Heart left ventricle (tissue), 16 donors: ENCODE data around the gene MAGI1. TPM values are rescaled to one million over a fixed set of nuclear protein-coding genes. Genes with fewer than 3 reads are reported as not detected.

Source experiments
- ATAC-seq, 4 donors: fragments of 200-7000 bp; cut with Tn5 transposase; one replicate each; pipeline ENCODE4 v1.9.1; 2020 to 2022; ENCODE audit warnings: moderate library complexity in 4 of 4, mild to moderate bottlenecking in 3 of 4, moderate number of reproducible peaks in 1 of 4
- DNase-seq, 5 donors: peaks; one replicate each; pipeline ENCODE4 v3.0.0-alpha.2; 2020
- H3K27ac ChIP-seq, 12 donors: fragments of 200-600 bp; sonication (generic) in 4 of 12; one replicate each; pipeline versions ENCODE4 v1.5.0 to v1.8.0; 2016 to 2022; ENCODE audit warnings: mild to moderate bottlenecking in 2 of 12
- H3K27me3 ChIP-seq, 9 donors: fragments of 200-600 bp; sonication (generic) in 2 of 9; one replicate each; pipeline versions ENCODE4 v1.5.1 to v1.8.0; 2016 to 2022; ENCODE audit warnings: mild to moderate bottlenecking in 3 of 9
- H3K36me3 ChIP-seq, 9 donors: fragments of 200-600 bp; sonication (generic) in 2 of 9; one replicate each; pipeline versions ENCODE4 v1.5.0 to v1.8.0; 2018 to 2022; ENCODE audit warnings: mild to moderate bottlenecking in 2 of 9
- H3K4me1 ChIP-seq, 12 donors: fragments of 200-600 bp; sonication (generic) in 4 of 12; one replicate each; pipeline versions ENCODE4 v1.5.0 to v1.8.0; 2016 to 2022; ENCODE audit warnings: mild to moderate bottlenecking in 3 of 12
- H3K4me3 ChIP-seq, 12 donors: fragments of 200-600 bp; sonication (generic) in 4 of 12; one replicate each; pipeline versions ENCODE4 v1.5.0 to v1.8.0; 2017 to 2022; ENCODE audit warnings: mild to moderate bottlenecking in 9 of 12, moderate library complexity in 4 of 12
- H3K9me3 ChIP-seq, 12 donors: fragments of 200-600 bp; sonication (generic) in 4 of 12; one replicate each; pipeline versions ENCODE4 v1.5.0 to v1.8.0; 2016 to 2022; ENCODE audit warnings: mild to moderate bottlenecking in 1 of 12
- POLR2A ChIP-seq, 2 donors: fragments of 450-650 bp; IDR thresholded peaks; one replicate each; pipeline ENCODE4 v1.6.1; 2017; ENCODE audit warnings: antibody characterized with exemption in 2 of 2, mild to moderate bottlenecking in 2 of 2, moderate library complexity in 2 of 2
- WGBS, 4 donors: extraction: QIAGEN DNeasy Blood & Tissue Kit in 2 of 4; methylation state at CpG; one replicate each; pipeline versions ENCODE4 v1.1.5 to v1.1.7; 2013 to 2018; 5-methylcytosine and 5-hydroxymethylcytosine counted together
- intact Hi-C, 10 donors: fragments of 100-400 bp; cut with DNase I; formaldehyde crosslinking; loops; one replicate each; pipeline versions ENCODE4 v1.11.1 to v1.14.2; 2022
- polyA plus RNA-seq, 2 donors: library from polyadenylated mRNA; stranded (reverse); fragments of 200-250 nt; gene quantifications; one replicate each; pipeline ENCODE4 v1.2.3, GENCODE V29; 2013
- total RNA-seq, 9 donors: library from RNA; depleted of rRNA in 2 of 9; stranded (reverse); fragments of >200 nt in 2 of 9; fragmentation: NEBNext Ultra II Directional in 3 of 9; extraction: Animal tissue kit (Norgen Biotek cat#: 25700) in 3 of 9; gene quantifications; one replicate each; pipeline versions ENCODE4 v1.1.0 to v1.2.4, GENCODE V29; 2016 to 2023
- TF ChIP-seq, protein P1 (sequence below), 12 donors: fragments of 200-600 bp; sonication (generic) in 4 of 12; IDR thresholded peaks; one replicate each; pipeline versions ENCODE4 v1.5.0 to v1.8.0; 2018 to 2022; ENCODE audit warnings: antibody characterized with exemption in 12 of 12, mild to moderate bottlenecking in 5 of 12
- donor health status: ischemic (EF 13 %, LVEDD 7.1; RV severe dilation, severe dysfunction).
- donor health status: healthy with polysubstance abuse.
- donor health status: DM: no; HTN: yes; CAD: no.
- donor health status: DM: no; HTN: no; CAD: no.
- donor health status: ischemic (EF 25% LVEDD 6.9; RV normal size, moderate dysfunction).
- donor health status: ischemic (EF 25% LVEDD 5.7; RV mildly dilated, moderate dysfunction).
- donor health status: healthy.
- donor health status: DM: yes; HTN: yes; CAD: no.
- donor health status: ischemic (EF 35%, LVEDD 5.7; RV mildly dilated, moderate dysfunction).
- donor health status: nonischemic (EF 11% LVEDD 7.7; RV severe dilation, severe dysfunction).
- donor health status: DM: yes; HTN: yes; CAD: no.
- donor health status: PGD.
- donor health status: ischemic (EF 29% LVEDD 5.4; RV normal size, mild dysfunction).
- donor health status: nonischemic (EF 23%, LVEDD 6.1; RV moderate dilation, normal function).

The MAGI1 gene
- total and polyA plus RNA-seq, 11 donors, result 18.5 to 52.1 (median 31.4) TPM

DNA sequence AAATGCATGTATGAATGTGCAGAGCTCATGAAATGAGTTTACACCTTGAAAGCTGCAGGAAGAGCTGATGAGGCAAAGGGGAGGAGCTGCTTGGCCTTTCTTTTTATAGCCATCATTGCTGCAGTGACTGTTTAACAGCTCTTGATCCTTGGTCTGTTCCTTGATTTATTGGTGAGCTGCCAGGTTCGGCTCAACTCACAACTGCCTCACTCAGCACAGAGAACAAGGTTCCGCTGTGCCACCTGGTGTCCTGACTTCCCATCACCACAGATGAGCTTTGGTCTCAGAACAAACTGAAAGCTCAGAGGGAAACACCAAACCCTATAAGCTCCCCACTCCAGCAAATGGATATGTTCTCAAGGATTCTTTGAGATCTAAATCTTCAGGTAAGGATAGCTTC, 626.1 kb downstream of the MAGI1 start:
- 13 to 25% (median 17%) methylated on average over 2 of the region's 2 CpGs for WGBS, 4 donors
- TF ChIP-seq, protein P1, sequence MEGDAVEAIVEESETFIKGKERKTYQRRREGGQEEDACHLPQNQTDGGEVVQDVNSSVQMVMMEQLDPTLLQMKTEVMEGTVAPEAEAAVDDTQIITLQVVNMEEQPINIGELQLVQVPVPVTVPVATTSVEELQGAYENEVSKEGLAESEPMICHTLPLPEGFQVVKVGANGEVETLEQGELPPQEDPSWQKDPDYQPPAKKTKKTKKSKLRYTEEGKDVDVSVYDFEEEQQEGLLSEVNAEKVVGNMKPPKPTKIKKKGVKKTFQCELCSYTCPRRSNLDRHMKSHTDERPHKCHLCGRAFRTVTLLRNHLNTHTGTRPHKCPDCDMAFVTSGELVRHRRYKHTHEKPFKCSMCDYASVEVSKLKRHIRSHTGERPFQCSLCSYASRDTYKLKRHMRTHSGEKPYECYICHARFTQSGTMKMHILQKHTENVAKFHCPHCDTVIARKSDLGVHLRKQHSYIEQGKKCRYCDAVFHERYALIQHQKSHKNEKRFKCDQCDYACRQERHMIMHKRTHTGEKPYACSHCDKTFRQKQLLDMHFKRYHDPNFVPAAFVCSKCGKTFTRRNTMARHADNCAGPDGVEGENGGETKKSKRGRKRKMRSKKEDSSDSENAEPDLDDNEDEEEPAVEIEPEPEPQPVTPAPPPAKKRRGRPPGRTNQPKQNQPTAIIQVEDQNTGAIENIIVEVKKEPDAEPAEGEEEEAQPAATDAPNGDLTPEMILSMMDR (IDR thresholded peaks at IDR 0.05), result peak in 9 of 12 donors; percentile 30 to 66 (median 43)
- TF ChIP-seq POLR2A (IDR thresholded peaks at IDR 0.05), result no peak
- Histone ChIP-seq H3K4me1 (peaks cover 7 to 57% (median 31%) of the 10 kb centered on the region in 12 donors), H3K27me3 (no peaks in the 10 kb centered on the region), H3K36me3 (peaks cover 0 to 4% (median 0%) of the 10 kb centered on the region in 9 donors), H3K27ac (peak overlapping the region in 6 of 12 donors; percentile 49 to 81 (median 56)), H3K9me3 (no peaks in the 10 kb centered on the region), H3K4me3 (no peak overlapping the region)
- intact Hi-C loops, result loop anchor here in 9 of 10 donors (5.0 to 10.0 kb wide), 6 partner anchors 70 to 880 kb away; partner anchors contain the start of gene ADAMTS9 (in 2 of the 9)
- DNase-seq (peak in 4 of 5 donors; percentile 74 to 81 (median 76)), ATAC-seq (peak; percentile 88 to 93 (median 92))

DNA sequence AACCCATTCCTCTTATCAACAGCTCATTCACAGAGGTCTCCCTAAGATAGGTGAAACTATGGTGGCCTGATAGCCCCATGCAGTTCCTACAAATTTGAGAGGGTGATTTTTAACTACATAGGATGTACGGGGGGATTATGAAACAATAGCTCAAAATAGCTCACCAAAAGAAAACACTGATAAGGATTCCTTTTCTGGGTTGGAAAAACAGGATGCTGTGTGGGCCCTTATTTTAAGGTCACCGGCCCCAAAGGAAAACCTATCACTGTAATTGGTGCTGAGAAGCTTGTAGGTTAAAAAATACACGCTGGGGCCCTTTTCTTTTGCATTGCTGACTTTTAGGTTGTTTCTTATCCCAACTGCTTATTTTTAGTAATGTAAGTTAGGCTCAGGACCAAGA, 627.4 kb downstream of the MAGI1 start:
- TF ChIP-seq, protein P1 (IDR thresholded peaks at IDR 0.05), result no peak
- TF ChIP-seq POLR2A (IDR thresholded peaks at IDR 0.05), result no peak
- peak overlapping the region in 11 of 12 donors; percentile 26 to 81 (median 52) for H3K27ac ChIP-seq
- peaks cover 0 to 4% (median 0%) of the 10 kb centered on the region in 9 donors for H3K36me3 ChIP-seq
- 12 to 20% (median 14%) methylated on average over 3 of the region's 3 CpGs for WGBS, 4 donors
- H3K9me3 ChIP-seq, result no peaks in the 10 kb centered on the region
- H3K4me3 ChIP-seq, result no peak overlapping the region
- intact Hi-C loops, result loop anchor here in 9 of 10 donors (2.0 to 10.0 kb wide), 7 partner anchors 69 to 879 kb away; partner anchors contain the start of gene ADAMTS9 (in 2 of the 9)
- no peaks in the 10 kb centered on the region for H3K27me3 ChIP-seq
- H3K4me1 ChIP-seq, result peaks cover 7 to 58% (median 31%) of the 10 kb centered on the region in 12 donors
- DNase-seq, result no peak
- ATAC-seq, result peak in 2 of 4 donors; percentile 8 to 37

DNA sequence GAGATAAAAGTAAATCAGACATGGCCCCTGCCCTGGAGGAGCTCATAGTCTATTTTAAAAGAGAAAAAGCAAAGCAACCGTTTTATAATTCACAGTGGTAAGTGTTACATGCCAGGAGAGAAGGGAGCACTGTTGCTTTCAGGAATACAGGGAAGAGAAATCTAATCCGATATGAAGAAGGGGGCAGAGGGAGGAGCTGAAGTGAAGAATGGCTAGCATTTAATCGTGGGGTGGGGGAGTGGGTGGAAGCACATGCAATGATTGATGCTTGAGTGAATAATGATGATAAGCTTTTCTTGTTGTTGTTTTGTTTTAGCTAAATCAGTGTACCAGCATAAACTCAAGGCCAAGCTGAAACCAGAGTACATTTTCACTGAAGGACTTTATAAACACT, 629.5 kb downstream of the MAGI1 start:
- intact Hi-C loops, result no loop called here
- 34 to 55% (median 48%) methylated on average over 3 of the region's 3 CpGs for WGBS, 4 donors
- Histone ChIP-seq H3K27ac (peak overlapping the region in 11 of 12 donors; percentile 6 to 83 (median 67)), H3K9me3 (no peaks in the 10 kb centered on the region), H3K4me3 (no peak overlapping the region), H3K4me1 (peaks cover 7 to 58% (median 31%) of the 10 kb centered on the region in 12 donors), H3K27me3 (no peaks in the 10 kb centered on the region), H3K36me3 (no peaks in the 10 kb centered on the region)
- TF ChIP-seq POLR2A (IDR thresholded peaks at IDR 0.05), result no peak
- TF ChIP-seq, protein P1 (IDR thresholded peaks at IDR 0.05), result no peak
- DNase-seq (no peak), ATAC-seq (no peak)

DNA sequence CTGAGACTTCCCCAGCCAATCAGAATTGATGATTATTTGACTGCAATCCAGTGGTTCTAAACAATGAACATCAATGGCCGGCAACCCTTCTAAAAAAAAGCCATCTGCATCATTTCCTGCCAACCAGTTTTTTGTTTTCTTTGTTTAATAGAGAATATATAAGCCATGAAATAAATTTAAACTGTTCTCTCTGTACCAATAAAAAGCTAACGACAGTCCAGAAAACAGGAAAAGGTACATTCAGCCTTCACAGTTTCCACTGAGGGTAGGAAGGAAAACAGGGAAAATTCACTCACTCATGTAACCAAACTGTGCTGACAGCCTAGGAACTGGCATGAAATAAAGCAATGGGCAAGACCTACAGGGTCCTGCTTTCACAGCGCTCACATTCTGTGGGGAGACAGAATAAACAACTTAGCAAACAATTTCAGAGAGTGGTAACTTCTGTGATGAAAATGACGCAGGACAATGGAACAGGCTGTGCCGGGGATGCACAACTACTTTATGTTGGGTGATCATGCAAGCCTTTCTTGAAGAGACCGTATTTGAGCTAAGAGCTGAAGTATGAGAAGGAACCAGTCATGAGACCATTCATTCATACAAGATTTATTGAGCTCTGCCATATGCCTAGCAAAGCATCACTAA, 630.1 kb downstream of the MAGI1 start:
- Histone ChIP-seq H3K27ac (peak overlapping the region in 11 of 12 donors; percentile 8 to 83 (median 67)), H3K9me3 (no peaks in the 10 kb centered on the region), H3K36me3 (no peaks in the 10 kb centered on the region), H3K4me1 (peaks cover 7 to 58% (median 31%) of the 10 kb centered on the region in 12 donors), H3K4me3 (no peak overlapping the region), H3K27me3 (no peaks in the 10 kb centered on the region)
- intact Hi-C loops, result no loop called here
- DNase-seq (no peak), ATAC-seq (peak in 1 of 4 donors; percentile 50)
- TF ChIP-seq POLR2A (IDR thresholded peaks at IDR 0.05), result no peak
- TF ChIP-seq, protein P1 (IDR thresholded peaks at IDR 0.05), result no peak
- 67 to 80% (median 71%) methylated on average over 6 of the region's 6 CpGs for WGBS, 4 donors
